Measurements from ENCODE around the gene SSBP2.

GRCh38 chr5:81756016-81756415 lies 5.1 kb upstream of the SSBP2 start:
- TF ChIP-seq CTCF (IDR thresholded peaks at IDR 0.05) (no peak), POLR2AphosphoS5 (IDR thresholded peaks at IDR 0.05) (no peak)
